MCF 10A (cell line): ENCODE data around the gene PCYOX1L. TPM values are rescaled to one million over a fixed set of nuclear protein-coding genes. Genes with fewer than 3 reads are reported as not detected.

Source experiments
- BruUV-seq: library from RNA; stranded (reverse); fragments of 400-500 nt; replicated peaks from 2 replicates; lab custom pipeline; 2021; lab: Mats Ljungman, UMichigan
- CTCF ChIA-PET: fragments of 300-600 bp; sonication (Branson Sonifier 250); formaldehyde crosslinking; extraction: SDS; loops from one replicate; lab custom pipeline; 2021; ENCODE audit warnings: antibody characterized with exemption, inconsistent platforms; lab: Yijun Ruan, JAX
- POLR2A ChIA-PET: fragments of 300-600, 350-650 bp; sonication (Branson Sonifier 250); formaldehyde crosslinking; extraction: SDS; loops from one replicate; lab custom pipeline; 2020; ENCODE audit warnings: antibody characterized with exemption, inconsistent platforms; lab: Yijun Ruan, JAX
- DNase-seq: peaks from one replicate; pipeline ENCODE4 v3.0.0-alpha.2; 2018; ENCODE audit not compliant: unreplicated experiment
- H3K27ac Mint-ChIP-seq: one replicate; pipeline ENCODE4 v1.8.0; 2022; ENCODE audit warnings: mild to moderate bottlenecking, low read depth, mixed read lengths; ENCODE audit not compliant: unreplicated experiment
- H3K27me3 Mint-ChIP-seq: one replicate; pipeline ENCODE4 v1.8.0; 2022; ENCODE audit warnings: mixed read lengths; ENCODE audit not compliant: insufficient read depth, unreplicated experiment
- H3K36me3 Mint-ChIP-seq: one replicate; pipeline ENCODE4 v1.8.0; 2022; ENCODE audit warnings: mild to moderate bottlenecking, moderate library complexity, mixed read lengths; ENCODE audit not compliant: insufficient read depth, unreplicated experiment
- H3K4me1 Mint-ChIP-seq: one replicate; pipeline ENCODE4 v1.8.0; 2022; ENCODE audit warnings: mixed read lengths; ENCODE audit not compliant: insufficient read depth, unreplicated experiment
- H3K4me3 Mint-ChIP-seq: one replicate; pipeline ENCODE4 v1.8.0; 2022; ENCODE audit warnings: mild to moderate bottlenecking, moderate library complexity, mixed read lengths; ENCODE audit not compliant: unreplicated experiment
- H3K9me3 Mint-ChIP-seq: one replicate; pipeline ENCODE4 v1.8.0; 2022; ENCODE audit warnings: mixed read lengths; ENCODE audit not compliant: unreplicated experiment
- CTCF ChIP-seq: fragments of 200-600 bp; IDR thresholded peaks from one replicate; pipeline ENCODE4 v1.8.0; 2022; ENCODE audit warnings: antibody characterized with exemption, mild to moderate bottlenecking; ENCODE audit not compliant: unreplicated experiment
- intact Hi-C: fragments of 100-400 bp; cut with micrococcal nuclease; formaldehyde crosslinking; loops from 2 replicates; pipeline ENCODE4 v1.14.1; 2022
- total RNA-seq: library from RNA; stranded (reverse); gene quantifications from 2 replicates; pipeline ENCODE4 v1.2.3, GENCODE V29; 2022

PCYOX1L gene
- total RNA-seq, 1 experiment from 2014 or later: 7.7 TPM

DNA sequence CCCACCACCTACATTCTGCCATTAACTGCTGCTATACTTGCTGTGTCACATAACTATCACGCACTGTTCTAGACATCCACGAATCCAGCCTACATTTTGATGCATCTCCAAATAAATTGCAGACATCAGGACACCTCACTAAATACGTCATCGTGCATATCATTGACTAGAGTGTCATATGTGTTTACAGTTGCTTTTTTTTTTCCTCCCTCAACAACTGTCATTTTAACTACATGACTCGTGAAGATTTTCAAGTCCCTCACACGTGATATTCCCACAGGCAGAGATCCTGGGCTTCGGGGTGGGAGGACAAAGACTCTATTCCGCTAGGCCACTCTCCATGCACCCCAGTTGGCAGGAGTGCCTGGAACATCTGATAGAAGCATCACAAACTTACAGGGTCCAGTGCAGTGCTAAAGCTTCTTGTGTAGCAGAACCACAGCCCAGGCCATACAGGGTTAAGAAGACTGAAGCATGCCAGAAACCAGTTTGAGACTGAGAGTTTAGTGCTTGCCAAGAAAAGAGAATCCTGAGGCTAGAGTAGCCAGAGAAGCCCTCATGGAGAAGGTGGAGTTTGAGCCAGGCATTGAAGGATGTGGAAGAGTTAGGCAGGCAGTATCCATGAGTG lies 1.1 kb downstream of the PCYOX1L start:
- Mint-ChIP-seq H3K4me1 (peaks cover 12% of the 10 kb centered on the region), H3K4me3 (peak overlapping the region; percentile 82), H3K27me3 (no peaks in the 10 kb centered on the region), H3K9me3 (no peaks in the 10 kb centered on the region), H3K27ac (no peak overlapping the region), H3K36me3 (peaks cover 15% of the 10 kb centered on the region)
- intact Hi-C loops: loop anchor here (5.0 kb wide), 2 partner anchors 37 to 87 kb away; partner anchors contain the start of gene AFAP1L1
- no peak for DNase-seq
- BruUV-seq: no TSS peak
- ChIA-PET POLR2A (interaction anchor here (0.5 to 8.5 kb wide), 5 partner anchors 9 to 203 kb away, joined by 3 to 134 read pairs (median 12); partner anchors contain the start of gene GRPEL2), CTCF (interaction anchor here (1.5 to 46.8 kb wide), 5 partner anchors 11 to 206 kb away, joined by 3 to 1231 read pairs (median 12); partner anchors contain the start of gene GRPEL2)
- TF ChIP-seq CTCF: no peak

- no peak for TF ChIP-seq CTCF
- Mint-ChIP-seq H3K4me1 (peaks cover 12% of the 10 kb centered on the region), H3K36me3 (peaks cover 2% of the 10 kb centered on the region), H3K27me3 (no peaks in the 10 kb centered on the region), H3K4me3 (no peak overlapping the region), H3K9me3 (no peaks in the 10 kb centered on the region), H3K27ac (no peak overlapping the region)
- no peak for DNase-seq
- ChIA-PET POLR2A (interaction anchor here (0.6 to 8.5 kb wide), 4 partner anchors 9 to 322 kb away, joined by 3 to 134 read pairs (median 4); partner anchors contain the start of gene GRPEL2), CTCF (interaction anchor here (0.5 to 46.8 kb wide), 8 partner anchors 10 to 882 kb away, joined by 3 to 1231 read pairs (median 8); partner anchors contain the start of gene GRPEL2)
- no TSS peak for BruUV-seq
- intact Hi-C loops: no loop called here
Observed at GRCh38 chr5:149360272-149360671, 2.4 kb downstream of the PCYOX1L start.

DNA sequence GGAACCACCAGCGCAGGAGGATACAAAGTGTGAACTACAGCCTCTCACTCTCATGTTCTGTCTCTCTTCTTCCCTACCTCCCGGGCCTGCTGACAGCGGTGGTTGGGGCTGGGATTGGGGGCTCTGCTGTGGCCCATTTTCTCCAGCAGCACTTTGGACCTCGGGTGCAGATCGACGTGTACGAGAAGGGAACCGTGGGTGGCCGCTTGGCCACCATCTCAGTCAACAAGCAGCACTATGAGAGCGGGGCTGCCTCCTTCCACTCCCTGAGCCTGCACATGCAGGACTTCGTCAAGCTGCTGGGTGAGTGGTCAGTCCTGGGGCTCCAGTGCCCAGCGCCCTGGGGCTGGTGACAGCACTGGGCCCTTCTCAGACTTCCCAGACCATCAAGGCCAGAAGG lies 4.7 kb downstream of the PCYOX1L start:
- CTCF ChIA-PET: interaction anchor here (3.4 to 46.8 kb wide), 4 partner anchors 8 to 72 kb away, joined by 13 to 1231 read pairs (median 189); no protein-coding TSS in a partner anchor
- H3K36me3 Mint-ChIP-seq: no peaks in the 10 kb centered on the region

More for the DNA sequence above, 4.7 kb downstream of the PCYOX1L start:
- no peak for DNase-seq
- Mint-ChIP-seq H3K27me3 (no peaks in the 10 kb centered on the region), H3K4me1 (peaks cover 17% of the 10 kb centered on the region), H3K9me3 (no peaks in the 10 kb centered on the region), H3K27ac (no peak overlapping the region), H3K4me3 (no peak overlapping the region)
- no TSS peak for BruUV-seq
- POLR2A ChIA-PET: interaction anchor here (1.0 kb wide), 2 partner anchors 37 to 42 kb away, joined by 3 read pairs; no protein-coding TSS in a partner anchor
- no peak for TF ChIP-seq CTCF
- intact Hi-C loops: no loop called here
